Adrenal gland (tissue), 12 donors: ENCODE results near the gene KMT5B. TPM values are rescaled to one million over a fixed set of nuclear protein-coding genes. Genes with fewer than 3 reads are reported as not detected.

ENCODE experiments used
- DNase-seq, 7 donors: peaks; one replicate each; pipeline ENCODE4 v3.0.0-alpha.2; 2019 to 2020
- H3K27ac ChIP-seq, 5 donors: fragments of 200-600 bp; sonication (generic) in 4 of 5; 1 replicate in 3 of 5; 2 replicates in 2 of 5; pipeline versions ENCODE4 v1.5.1 to v1.8.0; 2016 to 2020; ENCODE audit warnings: mild to moderate bottlenecking in 1 of 5
- H3K27me3 ChIP-seq: fragments of 200-600 bp; 2 replicates; pipeline ENCODE4 v1.8.0; 2021
- H3K36me3 ChIP-seq, 2 donors: fragments of 200-600 bp; replicated peaks in 1 of 2; 1 replicate in 1 of 2; 2 replicates in 1 of 2; pipeline versions ENCODE4 v1.5.1 to v1.8.0; 2018 to 2022
- H3K4me1 ChIP-seq, 2 donors: fragments of 200-600 bp; replicated peaks in 1 of 2; 1 replicate in 1 of 2; 2 replicates in 1 of 2; pipeline versions ENCODE4 v1.5.1 to v1.8.0; 2018 to 2021
- H3K4me3 ChIP-seq, 4 donors: fragments of 200-600 bp; sonication (generic) in 3 of 4; one replicate each; pipeline ENCODE4 v1.5.1; 2016 to 2018
- H3K9me3 ChIP-seq, 3 donors: fragments of 200-600 bp; sonication (generic) in 1 of 3; replicated peaks in 1 of 3; 1 replicate in 2 of 3; 2 replicates in 1 of 3; pipeline versions ENCODE4 v1.5.1 to v1.8.0; 2016 to 2021
- CTCF ChIP-seq, 6 experiments: fragments of 450-650 bp in 4 of 6; fragments of 200-600 bp in 2 of 6; sonication (generic) in 1 of 6; IDR thresholded peaks; 1 replicate in 5 of 6; 2 replicates in 1 of 6; pipeline versions ENCODE4 v1.5.1 to v1.8.0; 2016 to 2021; ENCODE audit warnings: antibody characterized with exemption in 6 of 6, mild to moderate bottlenecking in 2 of 6, moderate library complexity in 1 of 6
- POLR2A ChIP-seq, 2 donors: fragments of 450-650 bp; IDR thresholded peaks; one replicate each; pipeline ENCODE4 v1.6.1; 2017; ENCODE audit warnings: antibody characterized with exemption in 2 of 2, mild to moderate bottlenecking in 2 of 2, moderate library complexity in 1 of 2
- WGBS, 4 donors: extraction: QIAGEN DNeasy Blood & Tissue Kit in 2 of 4; methylation state at CpG; one replicate each; pipeline versions ENCODE4 v1.1.5 to v1.1.7; 2013 to 2017; 5-methylcytosine and 5-hydroxymethylcytosine counted together
- intact Hi-C, 2 donors: fragments of 100-400 bp; cut with DNase I; formaldehyde crosslinking; loops; one replicate each; pipeline versions ENCODE4 v1.14.1 to v1.15.0; 2022 to 2023
- polyA plus RNA-seq, 3 donors: library from polyadenylated mRNA; stranded (reverse); fragments of 200-250 nt in 2 of 3; fragments of 350-450 nt in 1 of 3; fragmentation: Illumina TruSeq in 1 of 3; extraction: RNeasy Lipid Tissue Mini Kit (QIAGEN cat#74804) in 1 of 3; gene quantifications; one replicate each; pipeline ENCODE4 v1.2.3, GENCODE V29; 2013 to 2014
- total RNA-seq, 9 donors: library from RNA; depleted of rRNA in 4 of 9; stranded (reverse); fragments of >200 nt in 4 of 9; fragments of 120-200 nt in 1 of 9; fragmentation: NEBNext Ultra II Directional in 1 of 9; extraction: Animal tissue kit (Norgen Biotek cat#: 25700) in 1 of 9; gene quantifications; one replicate each; pipeline versions ENCODE4 v1.1.0 to v1.2.4, GENCODE V29; 2013 to 2023
- donor health status: healthy with polysubstance abuse.
- donor health status: Bipolar disorder and iron deficiency.
- donor health status: DM: yes; HTN: yes; CAD: no.
- donor health status: DM: no; HTN: no; CAD: no.
- donor health status: DM: no; HTN: no; CAD: no.
- donor health status: DM: yes; HTN: yes; CAD: no.

KMT5B gene
- total and polyA plus RNA-seq, 12 donors: 22.6 to 121 (median 36.9) TPM

- 93 to 99% (median 97%) methylated on average over 6 to 7 of the region's 7 CpGs for WGBS, 4 donors
- Histone ChIP-seq H3K4me1 (peaks cover 24 to 33% of the 10 kb centered on the region in 2 donors), H3K27me3 (no peaks in the 10 kb centered on the region), H3K36me3 (no peaks in the 10 kb centered on the region), H3K9me3 (no peaks in the 10 kb centered on the region), H3K4me3 (no peak overlapping the region), H3K27ac (peak overlapping the region in 1 of 5 donors; percentile 36)
- no peak for DNase-seq
- intact Hi-C loops: no loop called here
- no peak for TF ChIP-seq POLR2A (IDR thresholded peaks at IDR 0.05)
These were observed 64.2 kb downstream of the KMT5B start for GRCh38 chr11:68148879-68149278.

DNA sequence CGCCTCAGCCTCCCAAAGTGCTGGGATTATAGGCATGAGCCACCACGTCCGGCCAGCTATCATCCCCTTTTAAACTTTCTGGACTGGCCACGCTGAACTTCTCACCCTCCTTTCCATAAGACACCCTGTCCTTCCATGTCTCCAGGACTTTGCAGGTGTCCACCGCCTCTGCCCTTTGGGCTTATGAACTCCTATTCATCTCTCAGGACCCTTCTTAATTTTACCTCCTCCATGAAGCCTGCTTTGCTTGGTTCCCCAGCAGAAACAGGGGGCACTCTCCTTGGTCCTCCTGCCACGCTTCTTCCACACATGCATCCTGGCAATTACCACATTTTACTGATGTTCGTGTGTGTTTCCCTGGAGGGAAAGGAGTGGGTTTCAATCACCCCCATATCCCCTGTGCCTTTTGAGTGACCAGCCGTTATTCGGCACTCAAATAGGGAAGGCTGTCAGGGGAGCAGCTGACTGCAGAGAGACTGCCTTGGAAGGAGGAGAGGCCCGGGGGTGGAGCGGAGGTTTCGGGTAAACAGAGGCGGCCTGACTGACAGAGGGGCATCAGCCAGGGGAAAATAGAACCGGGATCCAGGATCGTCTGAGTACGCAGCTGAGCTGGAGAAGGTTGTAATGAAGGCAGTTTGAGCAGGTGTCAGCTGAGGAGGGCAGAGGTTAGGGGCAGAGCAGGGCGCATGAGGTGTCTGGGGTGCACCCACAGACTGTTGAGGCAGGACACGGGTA is 64.9 kb downstream of the KMT5B start:
- 92 to 94% (median 94%) methylated on average over 17 to 18 of the region's 18 CpGs for WGBS, 4 donors
- no peaks in the 10 kb centered on the region for H3K36me3 ChIP-seq
- H3K4me1 ChIP-seq: peaks cover 24 to 33% of the 10 kb centered on the region in 2 donors
- no peak overlapping the region for H3K4me3 ChIP-seq
- TF ChIP-seq CTCF (IDR thresholded peaks at IDR 0.05) (no peak), POLR2A (IDR thresholded peaks at IDR 0.05) (no peak)
- no peaks in the 10 kb centered on the region for H3K9me3 ChIP-seq
- intact Hi-C loops: no loop called here
- H3K27ac ChIP-seq: no peak overlapping the region
- no peaks in the 10 kb centered on the region for H3K27me3 ChIP-seq
- peak in 1 of 7 donors; percentile 37 for DNase-seq

GRCh38 chr11:68146704-68147474 is 66.2 kb downstream of the KMT5B start:
- H3K4me1 ChIP-seq: peaks cover 25 to 33% of the 10 kb centered on the region in 2 donors
- no peak overlapping the region for H3K4me3 ChIP-seq
- peak in 1 of 2 donors; percentile 68 for TF ChIP-seq POLR2A (IDR thresholded peaks at IDR 0.05)
- TF ChIP-seq CTCF (IDR thresholded peaks at IDR 0.05): no peak
- H3K27me3 ChIP-seq: no peaks in the 10 kb centered on the region
- DNase-seq: peak; percentile 50 to 84 (median 81)
- intact Hi-C loops: no loop called here
- no peaks in the 10 kb centered on the region for H3K9me3 ChIP-seq
- no peaks in the 10 kb centered on the region for H3K36me3 ChIP-seq
- WGBS, 4 donors: 20 to 54% (median 38%) methylated on average over 6 to 13 of the region's 13 CpGs
- H3K27ac ChIP-seq: peak overlapping the region; percentile 21 to 78 (median 76)

- H3K4me3 ChIP-seq: no peak overlapping the region
- 21 to 30% (median 26%) methylated on average over 9 to 15 of the region's 15 CpGs for WGBS, 4 donors
- peak; percentile 87 to 99 (median 97) for DNase-seq
- peak overlapping the region; percentile 30 to 78 (median 76) for H3K27ac ChIP-seq
- H3K9me3 ChIP-seq: no peaks in the 10 kb centered on the region
- H3K27me3 ChIP-seq: no peaks in the 10 kb centered on the region
- TF ChIP-seq CTCF (IDR thresholded peaks at IDR 0.05) (no peak), POLR2A (IDR thresholded peaks at IDR 0.05) (peak in 1 of 2 donors; percentile 72)
- intact Hi-C loops: no loop called here
- peaks cover 33 to 41% of the 10 kb centered on the region in 2 donors for H3K4me1 ChIP-seq
- H3K36me3 ChIP-seq: no peaks in the 10 kb centered on the region
These were observed 67.0 kb downstream of the KMT5B start for GRCh38 chr11:68146010-68146540.
